ENCODE data around the gene DLG1. TPM values are rescaled to one million over a fixed set of nuclear protein-coding genes. Genes with fewer than 3 reads are reported as not detected.

DLG1 gene
- total and polyA plus RNA-seq, 4 experiments from 2014 or later = 21.4 to 92.1 (median 61.2) TPM

GRCh38 chr3:197003461-197004385 lies 294.7 kb downstream of the DLG1 start:
- intact Hi-C loops (cut with micrococcal nuclease) = loop anchor here (1.0 to 2.0 kb wide), 3 partner anchors 25 to 507 kb away; partner anchors contain the start of gene NCBP2
- Mint-ChIP-seq H3K4me3 (peak overlapping the region; percentile 76 to 90 (median 86)), H3K27me3 (no peaks in the 10 kb centered on the region), H3K27ac (peak overlapping the region; percentile 41 to 94 (median 79)), H3K36me3 (no peaks in the 10 kb centered on the region), H3K4me1 (peaks cover 5 to 17% (median 8%) of the 10 kb centered on the region in 4 donors), H3K9me3 (peaks cover 0 to 3% (median 0%) of the 10 kb centered on the region in 8 donors)
- peak overlapping the region in 1 of 2 donors; percentile 50 for H3K4me3 ChIP-seq (ENCODE audit: low read length in 2 of 2)
- no peaks in the 10 kb centered on the region for H3K36me3 ChIP-seq (ENCODE audit: insufficient read depth, low read length)
- H3K27me3 ChIP-seq (ENCODE audit: insufficient read depth, low read length) = no peaks in the 10 kb centered on the region
- no peaks in the 10 kb centered on the region for H3K9me3 ChIP-seq (ENCODE audit: control insufficient read depth in 1 of 2, low read length in 2 of 2)
- no peak for DNase-seq
- POLR2A ChIA-PET (ENCODE audit: partially characterized antibody) = no interaction called here
- H3K4me1 ChIP-seq (ENCODE audit: insufficient read depth, low read length) = peaks cover 9% of the 10 kb centered on the region
- CTCF ChIA-PET (ENCODE audit: partially characterized antibody) = interaction anchor here (0.6 to 1.5 kb wide), 7 partner anchors 25 to 185 kb away, joined by 3 to 5 read pairs (median 3); partner anchors contain the start of gene MELTF
- H3K27ac ChIP-seq (ENCODE audit: low read depth, low read length) = peak overlapping the region; percentile 56

- peak overlapping the region; percentile 47 for H3K27ac ChIP-seq (ENCODE audit: low read depth, low read length)
- Mint-ChIP-seq H3K4me1 (peaks cover 5 to 17% (median 8%) of the 10 kb centered on the region in 4 donors), H3K4me3 (no peak overlapping the region), H3K27me3 (no peaks in the 10 kb centered on the region), H3K27ac (no peak overlapping the region), H3K9me3 (peaks cover 0 to 3% (median 0%) of the 10 kb centered on the region in 8 donors), H3K36me3 (no peaks in the 10 kb centered on the region)
- DNase-seq = peak; percentile 77 to 86 (median 80)
- ChIA-PET CTCF (ENCODE audit: partially characterized antibody) (interaction anchor here (0.6 to 1.2 kb wide), 5 partner anchors 26 to 185 kb away, joined by 3 to 5 read pairs (median 3); partner anchors contain the start of gene MELTF), POLR2A (ENCODE audit: partially characterized antibody) (interaction anchor here (0.8 to 1.2 kb wide), 3 partner anchors 26 to 435 kb away, joined by 3 read pairs; partner anchors contain the start of genes FBXO45, MELTF and WDR53)
- intact Hi-C loops (cut with micrococcal nuclease) = loop anchor here (1.0 to 2.0 kb wide), 3 partner anchors 25 to 508 kb away; partner anchors contain the start of gene NCBP2
- no peaks in the 10 kb centered on the region for H3K9me3 ChIP-seq (ENCODE audit: control insufficient read depth in 1 of 2, low read length in 2 of 2)
- no peaks in the 10 kb centered on the region for H3K27me3 ChIP-seq (ENCODE audit: insufficient read depth, low read length)
- no peak overlapping the region for H3K4me3 ChIP-seq (ENCODE audit: low read length in 2 of 2)
- H3K36me3 ChIP-seq (ENCODE audit: insufficient read depth, low read length) = no peaks in the 10 kb centered on the region
- peaks cover 9% of the 10 kb centered on the region for H3K4me1 ChIP-seq (ENCODE audit: insufficient read depth, low read length)
These were observed 295.5 kb downstream of the DLG1 start for GRCh38 chr3:197002701-197003454.

GRCh38 chr3:197001972-197002700 lies 296.3 kb downstream of the DLG1 start:
- H3K27ac ChIP-seq (ENCODE audit: low read depth, low read length) = peak overlapping the region; percentile 47
- Mint-ChIP-seq H3K4me1 (peaks cover 5 to 17% (median 8%) of the 10 kb centered on the region in 4 donors), H3K9me3 (peaks cover 0 to 3% (median 0%) of the 10 kb centered on the region in 8 donors), H3K36me3 (no peaks in the 10 kb centered on the region), H3K27ac (peak overlapping the region; percentile 43 to 92 (median 85)), H3K27me3 (no peaks in the 10 kb centered on the region), H3K4me3 (peak overlapping the region; percentile 72 to 91 (median 86))
- intact Hi-C loops (cut with micrococcal nuclease) = loop anchor here (2.0 kb wide), 2 partner anchors 59 to 509 kb away; partner anchors contain the start of gene NCBP2
- DNase-seq = no peak
- ChIA-PET CTCF (ENCODE audit: partially characterized antibody) (interaction anchor here (1.1 to 1.2 kb wide), 4 partner anchors 28 to 74 kb away, joined by 3 to 4 read pairs (median 3); partner anchors contain the start of gene MELTF), POLR2A (ENCODE audit: partially characterized antibody) (interaction anchor here (0.8 to 1.2 kb wide), 3 partner anchors 27 to 434 kb away, joined by 3 read pairs; partner anchors contain the start of genes FBXO45, MELTF and WDR53)
- no peaks in the 10 kb centered on the region for H3K9me3 ChIP-seq (ENCODE audit: control insufficient read depth in 1 of 2, low read length in 2 of 2)
- no peaks in the 10 kb centered on the region for H3K27me3 ChIP-seq (ENCODE audit: insufficient read depth, low read length)
- H3K4me1 ChIP-seq (ENCODE audit: insufficient read depth, low read length) = peaks cover 9% of the 10 kb centered on the region
- no peaks in the 10 kb centered on the region for H3K36me3 ChIP-seq (ENCODE audit: insufficient read depth, low read length)
- no peak overlapping the region for H3K4me3 ChIP-seq (ENCODE audit: low read length in 2 of 2)

DNA sequence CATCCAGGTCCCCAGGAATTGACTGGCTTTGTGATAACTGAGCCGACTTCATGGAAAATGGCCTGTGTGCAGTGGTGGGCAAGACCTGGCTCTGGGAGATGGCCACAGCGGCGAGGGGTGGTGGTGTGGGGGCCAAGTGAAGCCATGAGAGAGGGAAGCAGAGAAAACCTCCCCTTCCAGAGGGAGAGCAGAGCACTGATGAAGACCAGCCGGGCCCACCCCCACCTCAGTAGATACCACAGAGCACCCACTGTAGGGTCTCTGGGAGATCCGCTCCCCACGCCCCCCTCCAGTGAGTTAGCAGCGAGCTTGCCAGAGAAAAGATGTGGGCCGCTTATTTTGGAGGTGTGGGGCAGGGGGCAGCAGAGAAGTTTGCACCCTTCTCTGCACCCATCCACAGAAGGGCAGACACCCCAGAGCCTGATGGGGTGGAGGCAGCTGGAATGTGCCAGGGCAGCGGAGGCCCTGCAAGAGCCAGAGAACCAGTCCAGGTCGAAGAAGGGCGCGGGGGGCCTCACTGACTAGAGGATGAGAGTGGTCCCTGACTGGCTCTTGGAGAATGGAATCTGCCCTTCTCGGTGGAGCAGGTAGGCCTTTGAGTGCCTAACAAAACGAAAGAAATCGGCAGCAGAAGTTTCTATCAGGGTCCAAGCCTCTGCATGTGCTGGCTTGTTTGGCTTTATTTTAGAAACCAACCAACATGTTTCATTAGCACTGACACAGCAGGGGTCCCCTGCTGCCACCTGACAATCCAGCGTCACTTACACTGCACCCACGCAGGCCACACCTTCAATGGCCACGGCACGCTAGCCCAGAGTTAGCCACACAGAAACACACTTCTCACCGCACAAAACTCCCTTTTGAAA lies 297.1 kb downstream of the DLG1 start:
- Mint-ChIP-seq H3K4me1 (peaks cover 5 to 17% (median 8%) of the 10 kb centered on the region in 4 donors), H3K27ac (peak overlapping the region; percentile 73 to 92 (median 85)), H3K9me3 (peaks cover 0 to 3% (median 0%) of the 10 kb centered on the region in 8 donors), H3K36me3 (no peaks in the 10 kb centered on the region), H3K4me3 (peak overlapping the region; percentile 72 to 91 (median 86)), H3K27me3 (no peaks in the 10 kb centered on the region)
- DNase-seq = no peak
- intact Hi-C loops (cut with micrococcal nuclease) = no loop called here
- POLR2A ChIA-PET (ENCODE audit: partially characterized antibody) = interaction anchor here (1.2 kb wide), 1 partner anchor 28 kb away, joined by 3 read pairs; the partner anchor contains the start of gene MELTF
- CTCF ChIA-PET (ENCODE audit: partially characterized antibody) = interaction anchor here (1.1 to 1.2 kb wide), 2 partner anchors 28 to 75 kb away, joined by 3 to 4 read pairs; partner anchors contain the start of gene MELTF
- Histone ChIP-seq H3K4me1 (ENCODE audit: insufficient read depth, low read length) (peaks cover 9% of the 10 kb centered on the region), H3K27ac (ENCODE audit: low read depth, low read length) (no peak overlapping the region), H3K36me3 (ENCODE audit: insufficient read depth, low read length) (no peaks in the 10 kb centered on the region), H3K4me3 (ENCODE audit: low read length in 2 of 2) (no peak overlapping the region), H3K27me3 (ENCODE audit: insufficient read depth, low read length) (no peaks in the 10 kb centered on the region), H3K9me3 (ENCODE audit: control insufficient read depth in 1 of 2, low read length in 2 of 2) (no peaks in the 10 kb centered on the region)

- H3K27ac Mint-ChIP-seq = peak overlapping the region in 1 of 7 donors; percentile 7
- DNase-seq = no peak
- Histone ChIP-seq H3K9me3 (ENCODE audit: control insufficient read depth in 1 of 2, low read length in 2 of 2) (no peaks in the 10 kb centered on the region), H3K36me3 (ENCODE audit: insufficient read depth, low read length) (no peaks in the 10 kb centered on the region), H3K27me3 (ENCODE audit: insufficient read depth, low read length) (no peaks in the 10 kb centered on the region), H3K27ac (ENCODE audit: low read depth, low read length) (no peak overlapping the region), H3K4me3 (ENCODE audit: low read length in 2 of 2) (no peak overlapping the region), H3K4me1 (ENCODE audit: insufficient read depth, low read length) (peaks cover 9% of the 10 kb centered on the region)
- H3K4me1 Mint-ChIP-seq = peaks cover 5 to 17% (median 8%) of the 10 kb centered on the region in 4 donors
- ChIA-PET CTCF (ENCODE audit: partially characterized antibody) (interaction anchor here (2.2 kb wide), 1 partner anchor 29 kb away, joined by 6 read pairs; the partner anchor contains the start of gene MELTF), POLR2A (ENCODE audit: partially characterized antibody) (no interaction called here)
- H3K36me3 Mint-ChIP-seq = no peaks in the 10 kb centered on the region
- no peak overlapping the region for H3K4me3 Mint-ChIP-seq
- peaks cover 0 to 3% (median 0%) of the 10 kb centered on the region in 8 donors for H3K9me3 Mint-ChIP-seq
- no peaks in the 10 kb centered on the region for H3K27me3 Mint-ChIP-seq
- intact Hi-C loops (cut with micrococcal nuclease) = no loop called here
These were observed 298.2 kb downstream of the DLG1 start for GRCh38 chr3:197000211-197000610.

Measured in CD4-positive, alpha-beta memory T cell (primary cell).